ENCODE measurements around the gene TDP2. TPM values are rescaled to one million over a fixed set of nuclear protein-coding genes. Genes with fewer than 3 reads are reported as not detected.

Gene TDP2
- total and polyA plus RNA-seq, 9 of the 15 experiments (the other 6 are each of a cell fraction or from before 2014, with no cell fraction given): 27.7 to 60.1 (median 31.8) TPM

GRCh38 chr6:24658573-24659560 is 7.8 kb downstream of the TDP2 start (continued):
- TF ChIP-seq ZNF518B (CRISPR knock-in tag; IDR thresholded peaks at IDR 0.05) (no peak), HDAC8 (tag; IDR thresholded peaks at IDR 0.05) (0 out of 2 replicates have a peak, but pooled peaks have one; percentile 38), FOXP1 (CRISPR knock-in tag; IDR thresholded peaks at IDR 0.05) (no peak), SAFB2 (IDR thresholded peaks at IDR 0.05; ENCODE audit: borderline replicate concordance, low read depth, low read length, severe bottlenecking) (no peak), MAFG (tag; conservative IDR thresholded peaks at IDR 0.05) (peak; percentile 96), ZNF384 (IDR thresholded peaks at IDR 0.05; ENCODE audit: low read depth, low read length) (no peak), HMGXB4 (CRISPR knock-in tag; IDR thresholded peaks at IDR 0.05) (no peak), PHF8 (IDR thresholded peaks at IDR 0.05; ENCODE audit: borderline replicate concordance, low read length) (no peak), NR4A1 (CRISPR knock-in tag; IDR thresholded peaks at IDR 0.05) (no peak), NR4A1 (tag; IDR thresholded peaks at IDR 0.05) (peak; percentile 79; the same call in 1 of the 2 replicates), ZNF655 (CRISPR knock-in tag; IDR thresholded peaks at IDR 0.05) (no peak), SREBF2 (CRISPR knock-in tag; IDR thresholded peaks at IDR 0.05) (no peak), MCM3 (IDR thresholded peaks at IDR 0.05) (no peak), SIN3A (IDR thresholded peaks at IDR 0.05; ENCODE audit: borderline replicate concordance in 2 of 2, control insufficient read depth in 1 of 2, low read depth in 2 of 2, low read length in 2 of 2) (no peak), DMBX1 (CRISPR knock-in tag; IDR thresholded peaks at IDR 0.05; ENCODE audit: borderline replicate concordance) (peak; percentile 41; the same call in 1 of the 2 replicates), ZBTB43 (CRISPR knock-in tag; IDR thresholded peaks at IDR 0.05) (no peak), HLTF (IDR thresholded peaks at IDR 0.05) (no peak), RBFOX2 (IDR thresholded peaks at IDR 0.05; ENCODE audit: low read depth, low read length) (no peak)
